ENCODE measurements around the gene MC3R. TPM values are rescaled to one million over a fixed set of nuclear protein-coding genes. Genes with fewer than 3 reads are reported as not detected.
"Not testable (repeated sequence)": the region's sequence is repeated elsewhere in the genome, so short reads cannot be mapped to it uniquely, and the experiment has no call there.

MC3R gene
- total RNA-seq, 2 experiments from 2014 or later, result not detected

DNA sequence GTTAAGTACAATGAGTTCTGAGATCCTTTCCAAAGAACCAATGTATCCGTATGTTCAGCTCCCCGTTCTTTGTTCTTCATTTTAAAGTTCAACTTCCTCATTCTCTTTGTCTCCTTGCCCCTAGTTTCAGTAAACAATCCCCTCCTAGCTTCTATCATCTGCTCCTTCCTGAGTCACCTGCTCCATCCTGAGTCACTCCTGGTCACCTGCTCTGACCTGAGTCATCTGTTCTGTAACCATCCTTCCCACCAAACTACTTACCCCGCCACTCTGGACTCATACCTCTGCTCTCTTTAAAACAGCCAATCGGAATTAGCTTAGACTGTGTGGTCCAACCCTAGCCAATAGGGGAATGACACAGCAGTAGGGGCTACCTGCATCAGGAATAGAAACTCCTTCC, 27.3 kb upstream of the MC3R start:
- ATAC-seq; H3K9me3 Mint-ChIP-seq (ENCODE audit: insufficient read depth); H3K4me1 Mint-ChIP-seq (ENCODE audit: low read depth); H3K4me3 Mint-ChIP-seq; H3K36me3 Mint-ChIP-seq (ENCODE audit: low read depth); H3K27ac Mint-ChIP-seq; H3K27me3 Mint-ChIP-seq (ENCODE audit: low read depth); POLR2A ChIA-PET; DNase-seq: not testable (repeated sequence)
- CTCF ChIA-PET, result interaction anchor here (1.5 kb wide), 1 partner anchor 27 kb away, joined by 6 read pairs; the partner anchor contains the start of gene MC3R

DNA sequence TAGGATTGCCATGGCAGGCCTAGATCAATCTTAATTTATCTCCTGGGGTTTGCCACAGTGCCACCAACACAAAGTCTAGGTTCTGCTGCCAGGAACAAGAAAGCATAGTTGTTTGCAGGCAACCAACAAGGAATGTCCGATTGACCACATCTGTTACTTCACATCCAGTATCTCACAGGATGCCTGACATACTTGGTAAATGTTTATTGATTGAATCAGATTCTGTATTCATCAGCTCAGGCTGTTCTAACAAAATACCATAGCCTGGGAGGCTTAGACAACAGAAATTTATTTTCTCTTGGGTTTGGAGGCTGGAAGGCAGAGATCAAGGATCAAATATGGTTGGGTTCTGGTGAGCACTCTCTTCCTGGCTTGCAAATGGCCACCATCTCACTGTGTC, 26.3 kb upstream of the MC3R start:
- H3K4me3 Mint-ChIP-seq, result no peak overlapping the region
- H3K9me3 Mint-ChIP-seq (ENCODE audit: insufficient read depth), result no peaks in the 10 kb centered on the region
- H3K4me1 Mint-ChIP-seq (ENCODE audit: low read depth), result no peaks in the 10 kb centered on the region
- CTCF ChIA-PET, result no interaction called here
- no peaks in the 10 kb centered on the region for H3K36me3 Mint-ChIP-seq (ENCODE audit: low read depth)
- POLR2A ChIA-PET, result no interaction called here
- DNase-seq, result no peak
- H3K27me3 Mint-ChIP-seq (ENCODE audit: low read depth), result no peaks in the 10 kb centered on the region
- no peak overlapping the region for H3K27ac Mint-ChIP-seq
- ATAC-seq, result no peak

GRCh38 chr20:56222945-56223344, 25.6 kb upstream of the MC3R start:
- Mint-ChIP-seq H3K27ac (no peak overlapping the region), H3K27me3 (ENCODE audit: low read depth) (no peaks in the 10 kb centered on the region), H3K4me3 (no peak overlapping the region), H3K36me3 (ENCODE audit: low read depth) (no peaks in the 10 kb centered on the region), H3K4me1 (ENCODE audit: low read depth) (no peaks in the 10 kb centered on the region), H3K9me3 (ENCODE audit: insufficient read depth) (no peaks in the 10 kb centered on the region)
- ChIA-PET POLR2A (no interaction called here), CTCF (no interaction called here)
- ATAC-seq, result no peak
- no peak for DNase-seq

DNA sequence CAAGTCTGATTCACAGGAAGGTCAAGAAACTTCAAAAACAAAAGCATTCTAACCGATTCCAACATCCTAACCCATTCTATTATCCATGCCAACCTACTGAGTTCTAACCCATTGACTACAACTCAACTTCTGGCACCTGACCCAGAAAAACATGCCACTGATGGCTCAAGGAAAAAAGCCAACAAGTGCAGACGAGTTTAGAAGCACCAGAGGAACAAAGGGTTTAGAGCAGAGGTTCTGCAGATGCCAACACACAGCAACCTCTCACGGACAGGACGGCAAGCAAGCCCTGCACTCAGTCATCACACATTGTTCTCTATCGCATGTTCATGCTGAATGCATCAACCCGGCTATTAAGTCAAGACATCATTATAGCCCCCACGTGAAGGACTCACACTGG, 25.2 kb upstream of the MC3R start:
- no peaks in the 10 kb centered on the region for H3K27me3 Mint-ChIP-seq (ENCODE audit: low read depth)
- ATAC-seq, result no peak
- DNase-seq, result no peak
- no peak overlapping the region for H3K4me3 Mint-ChIP-seq
- no peaks in the 10 kb centered on the region for H3K9me3 Mint-ChIP-seq (ENCODE audit: insufficient read depth)
- H3K4me1 Mint-ChIP-seq (ENCODE audit: low read depth), result no peaks in the 10 kb centered on the region
- CTCF ChIA-PET, result no interaction called here
- no peaks in the 10 kb centered on the region for H3K36me3 Mint-ChIP-seq (ENCODE audit: low read depth)
- POLR2A ChIA-PET, result no interaction called here
- no peak overlapping the region for H3K27ac Mint-ChIP-seq

GRCh38 chr20:56228021-56228420, 20.5 kb upstream of the MC3R start:
- Mint-ChIP-seq H3K36me3 (ENCODE audit: low read depth) (no peaks in the 10 kb centered on the region), H3K9me3 (ENCODE audit: insufficient read depth) (peaks cover 5% of the 10 kb centered on the region), H3K4me3 (no peak overlapping the region), H3K27ac (no peak overlapping the region), H3K27me3 (ENCODE audit: low read depth) (no peaks in the 10 kb centered on the region), H3K4me1 (ENCODE audit: low read depth) (no peaks in the 10 kb centered on the region)
- CTCF ChIA-PET, result no interaction called here
- POLR2A ChIA-PET, result no interaction called here
- no peak for DNase-seq
- no peak for ATAC-seq

DNA sequence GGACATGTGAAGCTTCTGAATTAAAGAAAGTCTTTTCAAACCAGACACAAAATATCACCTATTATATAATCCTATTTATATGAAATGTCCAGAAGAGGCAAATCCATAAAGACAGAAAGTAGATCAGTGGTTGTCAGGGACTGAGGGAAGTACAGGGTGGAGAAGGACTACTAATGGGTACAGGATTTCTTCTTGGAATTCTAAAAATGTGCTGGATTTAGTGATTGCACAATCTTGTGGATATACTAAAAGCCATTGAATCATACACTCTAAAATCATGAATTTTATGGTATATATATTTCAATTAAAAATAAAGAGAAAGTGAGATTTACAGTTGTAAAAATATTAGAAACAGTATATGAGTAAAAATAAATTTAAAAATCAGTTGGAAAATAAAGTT, 18.7 kb upstream of the MC3R start:
- DNase-seq (no peak), ATAC-seq (no peak)
- Mint-ChIP-seq H3K4me1 (ENCODE audit: low read depth) (no peaks in the 10 kb centered on the region), H3K9me3 (ENCODE audit: insufficient read depth) (peaks cover 5% of the 10 kb centered on the region), H3K36me3 (ENCODE audit: low read depth) (no peaks in the 10 kb centered on the region), H3K4me3 (no peak overlapping the region), H3K27ac (no peak overlapping the region), H3K27me3 (ENCODE audit: low read depth) (no peaks in the 10 kb centered on the region)
- ChIA-PET CTCF (no interaction called here), POLR2A (no interaction called here)

- no peak for ATAC-seq
- CTCF ChIA-PET, result interaction anchor here (1.9 kb wide), 1 partner anchor 14 kb away, joined by 4 read pairs; the partner anchor contains the start of gene MC3R
These were observed 14.4 kb upstream of the MC3R start for GRCh38 chr20:56234110-56234509.

DNA sequence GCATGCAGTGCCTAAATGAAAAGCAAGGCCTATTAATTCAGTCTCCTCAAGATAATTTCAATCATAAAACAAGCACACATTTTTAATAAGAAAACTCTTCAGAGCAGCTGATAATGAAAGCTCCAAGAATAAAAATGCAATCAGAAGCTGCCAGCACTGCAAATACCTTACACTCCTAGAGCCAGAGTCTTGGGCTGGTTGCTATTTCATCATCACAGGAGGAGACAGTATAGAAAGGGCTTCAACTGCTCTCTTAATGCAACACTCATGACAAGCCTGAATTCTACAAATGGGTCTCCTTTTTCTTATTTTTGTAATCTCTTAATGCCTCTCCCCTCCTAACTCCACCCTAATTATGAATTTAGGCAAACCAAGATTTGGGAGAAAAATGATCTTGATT, 11.2 kb upstream of the MC3R start:
- Mint-ChIP-seq H3K27me3 (ENCODE audit: low read depth) (no peaks in the 10 kb centered on the region), H3K27ac (no peak overlapping the region), H3K4me1 (ENCODE audit: low read depth) (no peaks in the 10 kb centered on the region), H3K9me3 (ENCODE audit: insufficient read depth) (peaks cover 4% of the 10 kb centered on the region), H3K4me3 (no peak overlapping the region), H3K36me3 (ENCODE audit: low read depth) (no peaks in the 10 kb centered on the region)
- ChIA-PET CTCF (no interaction called here), POLR2A (no interaction called here)
- ATAC-seq (no peak), DNase-seq (no peak)

More at GRCh38 chr20:56234110-56234509, 14.4 kb upstream of the MC3R start:
- H3K4me1 Mint-ChIP-seq (ENCODE audit: low read depth), result no peaks in the 10 kb centered on the region
- H3K9me3 Mint-ChIP-seq (ENCODE audit: insufficient read depth), result peaks cover 5% of the 10 kb centered on the region
- no peaks in the 10 kb centered on the region for H3K27me3 Mint-ChIP-seq (ENCODE audit: low read depth)
- no peak overlapping the region for H3K4me3 Mint-ChIP-seq
- H3K27ac Mint-ChIP-seq, result no peak overlapping the region
- no peak for DNase-seq
- POLR2A ChIA-PET, result no interaction called here
- no peaks in the 10 kb centered on the region for H3K36me3 Mint-ChIP-seq (ENCODE audit: low read depth)

DNA sequence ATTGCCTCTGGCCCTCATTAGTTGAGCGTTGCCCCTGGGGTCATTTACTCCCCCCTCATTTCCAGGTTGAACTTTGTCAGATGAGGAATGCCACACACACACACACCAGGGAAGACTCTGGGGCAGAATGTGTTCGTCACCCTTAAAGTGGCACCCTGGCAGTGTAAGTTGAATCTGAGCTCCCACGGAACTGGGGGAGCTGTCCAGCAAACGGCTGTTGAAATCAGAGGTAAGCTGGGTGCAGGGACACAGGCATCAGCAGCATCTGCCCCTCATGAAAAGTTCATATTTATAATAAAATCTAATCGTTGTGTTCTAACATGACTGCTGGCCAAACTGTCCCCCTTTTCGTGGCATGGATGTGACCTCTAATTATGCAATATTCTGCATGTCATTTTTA, 4.3 kb upstream of the MC3R start:
- H3K9me3 Mint-ChIP-seq (ENCODE audit: insufficient read depth), result no peaks in the 10 kb centered on the region
- H3K36me3 Mint-ChIP-seq (ENCODE audit: low read depth), result no peaks in the 10 kb centered on the region
- ChIA-PET CTCF (no interaction called here), POLR2A (no interaction called here)
- H3K27ac Mint-ChIP-seq, result no peak overlapping the region
- H3K4me1 Mint-ChIP-seq (ENCODE audit: low read depth), result no peaks in the 10 kb centered on the region
- peaks cover 6% of the 10 kb centered on the region for H3K27me3 Mint-ChIP-seq (ENCODE audit: low read depth)
- no peak overlapping the region for H3K4me3 Mint-ChIP-seq
- ATAC-seq (no peak), DNase-seq (no peak)

DNA sequence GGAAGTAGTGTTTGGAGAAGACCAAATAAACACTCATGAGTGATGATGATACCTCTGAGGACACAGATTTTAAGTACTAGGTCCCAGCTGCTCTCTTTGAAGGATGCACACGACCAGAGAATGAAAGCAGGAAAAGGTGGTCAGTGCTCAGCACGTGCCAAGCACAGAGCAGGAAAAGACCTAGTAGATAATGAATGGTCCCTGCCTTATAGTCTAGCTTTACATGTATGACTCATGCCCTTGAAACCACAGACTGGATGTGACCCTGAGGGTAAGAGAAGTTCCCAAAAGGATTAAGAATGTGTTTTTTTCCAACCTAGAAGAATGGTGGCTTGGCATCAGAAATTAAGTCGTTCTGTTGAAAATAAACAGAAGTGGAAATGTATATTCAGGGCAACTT, 2.8 kb upstream of the MC3R start:
- Mint-ChIP-seq H3K4me1 (ENCODE audit: low read depth) (no peaks in the 10 kb centered on the region), H3K27ac (no peak overlapping the region), H3K9me3 (ENCODE audit: insufficient read depth) (no peaks in the 10 kb centered on the region), H3K36me3 (ENCODE audit: low read depth) (no peaks in the 10 kb centered on the region), H3K4me3 (no peak overlapping the region), H3K27me3 (ENCODE audit: low read depth) (peaks cover 6% of the 10 kb centered on the region)
- CTCF ChIA-PET, result no interaction called here
- ATAC-seq (no peak), DNase-seq (no peak)
- POLR2A ChIA-PET, result no interaction called here

GRCh38 chr20:56249244-56249955, 868 bp downstream of the MC3R start:
- Mint-ChIP-seq H3K27me3 (ENCODE audit: low read depth) (peaks cover 10% of the 10 kb centered on the region), H3K27ac (no peak overlapping the region), H3K36me3 (ENCODE audit: low read depth) (no peaks in the 10 kb centered on the region), H3K4me1 (ENCODE audit: low read depth) (no peaks in the 10 kb centered on the region), H3K9me3 (ENCODE audit: insufficient read depth) (no peaks in the 10 kb centered on the region), H3K4me3 (no peak overlapping the region)
- peak; percentile 41 for DNase-seq
- ATAC-seq, result no peak
- POLR2A ChIA-PET, result no interaction called here
- CTCF ChIA-PET, result interaction anchor here (1.0 to 1.4 kb wide), 2 partner anchors 94 to 123 kb away, joined by 3 to 15 read pairs; no protein-coding TSS in a partner anchor

DNA sequence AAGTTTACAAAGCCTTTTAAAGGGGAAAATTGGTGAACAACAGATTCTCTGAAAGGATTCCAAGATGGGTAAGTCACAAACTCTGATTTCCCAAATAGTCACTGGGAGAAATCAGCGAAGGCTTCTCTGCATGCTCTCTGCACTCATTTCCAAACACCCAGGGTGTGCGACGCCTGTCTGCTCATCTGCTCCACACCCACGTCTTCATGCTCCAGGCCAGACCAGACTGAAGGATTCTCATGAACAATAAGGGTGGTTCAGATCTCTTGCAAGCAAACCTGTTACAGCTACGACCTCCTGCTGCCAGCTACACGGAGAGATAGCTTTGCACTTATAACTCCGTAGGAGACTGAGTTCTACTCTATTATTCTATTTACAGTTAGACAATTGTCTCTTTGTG, 1.4 kb downstream of the MC3R start:
- Mint-ChIP-seq H3K27me3 (ENCODE audit: low read depth) (peaks cover 10% of the 10 kb centered on the region), H3K4me3 (no peak overlapping the region), H3K4me1 (ENCODE audit: low read depth) (no peaks in the 10 kb centered on the region), H3K36me3 (ENCODE audit: low read depth) (no peaks in the 10 kb centered on the region), H3K9me3 (ENCODE audit: insufficient read depth) (no peaks in the 10 kb centered on the region), H3K27ac (no peak overlapping the region)
- no peak for ATAC-seq
- DNase-seq, result no peak
- ChIA-PET POLR2A (no interaction called here), CTCF (interaction anchor here (1.9 kb wide), 1 partner anchor 94 kb away, joined by 11 read pairs; no protein-coding TSS in a partner anchor)

DNA sequence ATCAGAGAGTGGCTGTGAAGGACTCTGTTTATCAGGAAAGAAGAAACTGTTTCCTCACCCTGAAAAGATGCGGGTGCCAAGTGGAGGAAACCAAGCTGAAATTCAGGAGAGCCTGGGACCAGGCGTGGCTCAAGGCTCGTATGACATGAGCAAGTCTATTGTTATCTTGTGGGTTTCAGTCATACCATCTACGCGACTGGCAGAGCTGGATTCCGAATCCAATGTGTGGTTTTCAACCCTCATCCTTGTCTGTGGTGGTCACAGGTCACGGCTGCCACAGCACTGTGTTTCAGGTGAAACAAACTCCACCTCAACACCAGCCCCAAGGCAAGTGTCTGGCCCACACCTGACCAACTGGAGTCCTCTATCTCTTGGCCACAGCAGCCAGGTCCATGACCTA, 9.1 kb downstream of the MC3R start:
- no peak overlapping the region for H3K4me3 Mint-ChIP-seq
- H3K36me3 Mint-ChIP-seq (ENCODE audit: low read depth), result no peaks in the 10 kb centered on the region
- H3K9me3 Mint-ChIP-seq (ENCODE audit: insufficient read depth), result no peaks in the 10 kb centered on the region
- DNase-seq (no peak), ATAC-seq (no peak)
- no peak overlapping the region for H3K27ac Mint-ChIP-seq
- ChIA-PET CTCF (interaction anchor here (1.5 kb wide), 1 partner anchor 9 kb away, joined by 9 read pairs; the partner anchor contains the start of gene MC3R), POLR2A (no interaction called here)
- H3K27me3 Mint-ChIP-seq (ENCODE audit: low read depth), result peaks cover 4% of the 10 kb centered on the region
- no peaks in the 10 kb centered on the region for H3K4me1 Mint-ChIP-seq (ENCODE audit: low read depth)

Data from activated CD8-positive, alpha-beta T cell treated with anti-CD3 and anti-CD28 coated beads, Interleukin-2, amount 10 ng/mL, durations not matched to agents 7 days and 5 days (primary cell).